Hepatocyte (in vitro differentiated cells): ENCODE measurements around the gene SLMAP. TPM values are rescaled to one million over a fixed set of nuclear protein-coding genes. Genes with fewer than 3 reads are reported as not detected.

Source experiments
- DNase-seq: peaks from one replicate; pipeline ENCODE4 v3.0.0-alpha.2; 2016; ENCODE audit warnings: low spot score
- H2AFZ ChIP-seq: fragments of 200-600 bp; sonication (generic); 2 replicates; pipeline ENCODE4 v1.6.0; 2016; ENCODE audit warnings: antibody characterized with exemption, mild to moderate bottlenecking
- H3K27ac ChIP-seq: fragments of 200-600 bp; sonication (generic); 2 replicates; pipeline ENCODE4 v1.5.1; 2016; ENCODE audit warnings: mild to moderate bottlenecking
- H3K27me3 ChIP-seq: fragments of 200-600 bp; sonication (generic); 2 replicates; pipeline ENCODE4 v1.6.1; 2016
- H3K36me3 ChIP-seq: fragments of 200-600 bp; sonication (generic); replicated peaks from 2 replicates; pipeline ENCODE4 v1.5.1; 2016; ENCODE audit warnings: low read depth; ENCODE audit not compliant: insufficient read depth
- H3K4me1 ChIP-seq: fragments of 200-600 bp; sonication (generic); 2 replicates; pipeline ENCODE4 v1.5.1; 2016; ENCODE audit warnings: mild to moderate bottlenecking, moderate library complexity; ENCODE audit not compliant: insufficient read depth
- H3K4me2 ChIP-seq: fragments of 200-600 bp; sonication (generic); 2 replicates; pipeline ENCODE4 v1.6.0; 2016
- H3K4me3 ChIP-seq: fragments of 200-600 bp; sonication (generic); 2 replicates; pipeline ENCODE4 v1.5.1; 2016; ENCODE audit warnings: mild to moderate bottlenecking
- H3K79me2 ChIP-seq: fragments of 200-600 bp; sonication (generic); 2 replicates; pipeline ENCODE4 v1.6.0; 2017; ENCODE audit warnings: mild to moderate bottlenecking
- H3K9me2 ChIP-seq: fragments of 200-600 bp; sonication (generic); replicated peaks from 2 replicates; pipeline ENCODE4 v1.6.0; 2017; ENCODE audit warnings: mild to moderate bottlenecking; ENCODE audit not compliant: insufficient read depth
- H3K9me3 ChIP-seq: fragments of 200-600 bp; sonication (generic); 2 replicates; pipeline ENCODE4 v1.5.1; 2016; ENCODE audit warnings: low read depth, mild to moderate bottlenecking
- H4K20me1 ChIP-seq: fragments of 200-600 bp; sonication (generic); 2 replicates; pipeline ENCODE4 v1.6.0; 2016; ENCODE audit warnings: mild to moderate bottlenecking; ENCODE audit not compliant: insufficient read depth, poor library complexity, severe bottlenecking
- CTCF ChIP-seq: fragments of 200-600 bp; sonication (generic); IDR thresholded peaks from 2 replicates; pipeline ENCODE4 v1.5.1; 2016; ENCODE audit warnings: antibody characterized with exemption, mild to moderate bottlenecking; ENCODE audit not compliant: poor library complexity
- EZH2 ChIP-seq: fragments of 200-600 bp; sonication (generic); IDR thresholded peaks from 2 replicates; pipeline ENCODE4 v1.6.1; 2016; ENCODE audit warnings: antibody characterized with exemption, mild to moderate bottlenecking, borderline replicate concordance
- EZH2phosphoT487 ChIP-seq: fragments of 200-600 bp; sonication (generic); IDR thresholded peaks from one replicate; pipeline ENCODE4 v1.6.1; 2018; ENCODE audit warnings: antibody characterized with exemption, mild to moderate bottlenecking, low read depth, moderate library complexity; ENCODE audit not compliant: unreplicated experiment, severe bottlenecking
- WGBS: methylation state at CpG from one replicate; pipeline ENCODE4 v1.1.6; 2016; ENCODE audit warnings: low lambda C conversion rate; ENCODE audit errors: missing lambda C conversion rate; 5-methylcytosine and 5-hydroxymethylcytosine counted together
- polyA plus RNA-seq: library from polyadenylated mRNA; unstranded; fragments of >200 nt; fragmentation: Nextera tagmentation; extraction: Ambion mirVana; gene quantifications from 2 replicates; pipeline ENCODE4 v1.2.1, GENCODE V29; 2016
- total RNA-seq: library from RNA; depleted of rRNA; stranded (reverse); fragments of >200 nt; gene quantifications from 2 replicates; pipeline ENCODE4 v1.2.3, GENCODE V29; 2014

Gene SLMAP
- total and polyA plus RNA-seq, 2 experiments from 2014 or later = 22.8 to 46.0 TPM

GRCh38 chr3:57923101-57923500 is 167.0 kb downstream of the SLMAP start:
- Histone ChIP-seq H3K4me1 (no peaks in the 10 kb centered on the region), H3K9me2 (no peaks in the 10 kb centered on the region), H3K4me2 (no peak overlapping the region), H3K9me3 (no peaks in the 10 kb centered on the region), H3K36me3 (no peaks in the 10 kb centered on the region), H3K27ac (no peak overlapping the region), H3K4me3 (no peak overlapping the region), H4K20me1 (no peaks in the 10 kb centered on the region), H3K79me2 (no peaks in the 10 kb centered on the region), H2AFZ (no peak overlapping the region), H3K27me3 (no peaks in the 10 kb centered on the region)
- TF ChIP-seq EZH2 = no peak
- no peak for TF ChIP-seq CTCF
- TF ChIP-seq EZH2phosphoT487 = no peak
- DNase-seq = no peak

GRCh38 chr3:57923752-57924151 is 167.6 kb downstream of the SLMAP start:
- H3K4me1 ChIP-seq = no peaks in the 10 kb centered on the region
- H3K27me3 ChIP-seq = no peaks in the 10 kb centered on the region
- no peaks in the 10 kb centered on the region for H3K9me2 ChIP-seq
- no peak overlapping the region for H3K4me3 ChIP-seq
- H3K9me3 ChIP-seq = no peaks in the 10 kb centered on the region
- no peak for DNase-seq
- H3K4me2 ChIP-seq = no peak overlapping the region
- no peak for TF ChIP-seq EZH2
- no peak for TF ChIP-seq CTCF
- TF ChIP-seq EZH2phosphoT487 = no peak
- 98% methylated on average over 2 of the region's 2 CpGs for WGBS
- no peak overlapping the region for H2AFZ ChIP-seq
- H3K36me3 ChIP-seq = no peaks in the 10 kb centered on the region
- no peak overlapping the region for H3K27ac ChIP-seq
- H3K79me2 ChIP-seq = no peaks in the 10 kb centered on the region
- H4K20me1 ChIP-seq = no peaks in the 10 kb centered on the region

GRCh38 chr3:57927166-57927565 is 171.1 kb downstream of the SLMAP start:
- H3K27ac ChIP-seq = no peak overlapping the region
- 97% methylated on average over 5 of the region's 5 CpGs for WGBS
- no peaks in the 10 kb centered on the region for H3K9me2 ChIP-seq
- no peak for DNase-seq
- H3K4me3 ChIP-seq = no peak overlapping the region
- no peaks in the 10 kb centered on the region for H4K20me1 ChIP-seq
- TF ChIP-seq EZH2 (no peak), CTCF (no peak), EZH2phosphoT487 (no peak)
- H3K36me3 ChIP-seq = no peaks in the 10 kb centered on the region
- no peaks in the 10 kb centered on the region for H3K79me2 ChIP-seq
- no peak overlapping the region for H2AFZ ChIP-seq
- H3K4me2 ChIP-seq = no peak overlapping the region
- H3K4me1 ChIP-seq = no peaks in the 10 kb centered on the region
- H3K9me3 ChIP-seq = no peaks in the 10 kb centered on the region
- no peaks in the 10 kb centered on the region for H3K27me3 ChIP-seq

GRCh38 chr3:57927916-57928315 is 171.8 kb downstream of the SLMAP start:
- H3K27ac ChIP-seq = no peak overlapping the region
- no peaks in the 10 kb centered on the region for H3K9me3 ChIP-seq
- H3K79me2 ChIP-seq = no peaks in the 10 kb centered on the region
- TF ChIP-seq EZH2 = no peak
- TF ChIP-seq CTCF = no peak
- no peak for TF ChIP-seq EZH2phosphoT487
- 96% methylated on average over 3 of the region's 3 CpGs for WGBS
- no peaks in the 10 kb centered on the region for H3K27me3 ChIP-seq
- H3K36me3 ChIP-seq = no peaks in the 10 kb centered on the region
- H3K4me1 ChIP-seq = no peaks in the 10 kb centered on the region
- H3K4me3 ChIP-seq = no peak overlapping the region
- no peak overlapping the region for H2AFZ ChIP-seq
- no peak for DNase-seq
- H3K9me2 ChIP-seq = no peaks in the 10 kb centered on the region
- H4K20me1 ChIP-seq = no peaks in the 10 kb centered on the region
- no peak overlapping the region for H3K4me2 ChIP-seq
